NCI-H510A (cell line): Measurements from ENCODE around the gene POTEB2.
"Not testable (repeated sequence)": the region's sequence is repeated elsewhere in the genome, so short reads cannot be mapped to it uniquely, and the experiment has no call there.

Experiments used
- DNase-seq: peaks from one replicate; lab custom pipeline; 2025; lab: John Stamatoyannopoulos, UW

Gene POTEB2

GRCh38 chr15:20866214-20866613, at the start of gene POTEB2:
TSS of gene POTEB2 (minus strand) at chr15:20866314. CDS start at chr15:20866281, 33 bp downstream.
- not testable (repeated sequence) for DNase-seq

- not testable (repeated sequence) for DNase-seq
These were observed 13.8 kb upstream of the POTEB2 start for GRCh38 chr15:20879916-20880315.

- not testable (repeated sequence) for DNase-seq
These were observed 12.3 kb upstream of the POTEB2 start for GRCh38 chr15:20878464-20878863.

- not testable (repeated sequence) for DNase-seq
These were observed 11.7 kb upstream of the POTEB2 start for GRCh38 chr15:20877819-20878218.
